ENCODE data around the gene NFASC.
A peak's percentile ranks its signal among the peaks of the same experiment; 100 is the strongest.

Gene NFASC

GRCh38 chr1:204962742-204963632, 92.3 kb downstream of the NFASC start:
- DNase-seq: no peak

GRCh38 chr1:204967451-204967850, 96.8 kb downstream of the NFASC start:
- DNase-seq: no peak

- no peak for DNase-seq
Measured at GRCh38 chr1:204968135-204968534, 97.5 kb downstream of the NFASC start.

- DNase-seq: no peak
Measured at GRCh38 chr1:204968951-204969350, 98.3 kb downstream of the NFASC start.

DNA sequence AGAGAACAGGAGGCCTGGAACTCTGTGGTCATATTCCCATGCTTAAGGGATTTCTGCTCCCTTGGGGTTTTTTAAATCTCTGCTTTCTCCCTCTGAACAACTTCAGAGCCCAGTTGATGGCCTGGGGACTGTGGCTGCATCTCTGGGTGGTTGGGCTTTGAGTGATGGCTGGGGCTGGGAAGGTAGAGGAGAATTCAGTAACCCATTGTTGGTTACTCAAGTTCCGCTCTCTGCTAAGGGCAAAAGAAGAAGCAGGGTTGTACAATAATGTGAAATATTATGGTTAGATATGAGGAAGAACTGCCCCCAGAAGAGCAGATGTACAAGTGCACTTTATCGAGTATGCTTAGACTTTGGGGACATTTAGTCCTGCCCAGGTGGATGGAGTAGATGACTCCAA, 100.3 kb downstream of the NFASC start:
- no peak for DNase-seq

- DNase-seq: no peak
Measured at GRCh38 chr1:204971517-204972336, 101.1 kb downstream of the NFASC start.

DNA sequence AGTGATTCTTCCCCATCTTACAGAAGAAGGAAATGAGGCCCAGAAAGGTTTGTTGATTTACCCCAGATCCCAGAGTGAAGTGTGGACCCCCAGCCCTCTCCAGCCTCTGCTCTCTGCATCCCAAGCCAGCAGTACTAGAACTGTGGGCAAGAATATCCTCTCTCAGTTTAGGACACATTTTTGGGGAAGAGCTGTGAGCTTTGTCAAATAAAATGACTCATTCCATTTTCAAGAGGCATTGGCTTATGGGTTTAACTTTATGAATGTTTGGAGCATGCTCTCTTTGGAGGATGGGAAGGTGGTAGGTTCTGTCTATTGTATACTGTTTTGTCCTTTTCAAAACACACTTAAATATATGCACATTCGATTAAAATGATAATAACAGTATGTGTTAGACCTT, 101.8 kb downstream of the NFASC start:
- DNase-seq: no peak

DNA sequence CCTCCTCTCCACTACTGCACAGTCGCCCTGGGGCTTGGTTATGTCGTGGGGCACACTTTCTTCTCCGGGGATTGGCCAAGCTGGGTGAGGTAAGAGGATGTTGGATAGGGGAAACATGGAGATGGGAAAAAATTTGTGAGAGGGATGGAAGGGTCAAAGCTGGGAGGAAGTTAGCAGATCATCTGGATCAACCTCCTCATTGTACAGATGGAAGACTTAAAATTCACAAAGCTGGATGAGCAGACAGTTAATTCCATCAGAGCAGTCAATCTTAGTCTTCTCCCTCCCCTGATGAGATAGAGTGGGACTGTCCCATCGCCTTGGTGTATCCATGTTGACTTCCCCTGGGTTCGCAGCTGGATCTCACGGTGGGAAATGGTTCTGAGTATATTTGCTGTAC, 102.8 kb downstream of the NFASC start:
- DNase-seq: no peak

GRCh38 chr1:204974327-204974726, 103.7 kb downstream of the NFASC start:
- no peak for DNase-seq

DNA sequence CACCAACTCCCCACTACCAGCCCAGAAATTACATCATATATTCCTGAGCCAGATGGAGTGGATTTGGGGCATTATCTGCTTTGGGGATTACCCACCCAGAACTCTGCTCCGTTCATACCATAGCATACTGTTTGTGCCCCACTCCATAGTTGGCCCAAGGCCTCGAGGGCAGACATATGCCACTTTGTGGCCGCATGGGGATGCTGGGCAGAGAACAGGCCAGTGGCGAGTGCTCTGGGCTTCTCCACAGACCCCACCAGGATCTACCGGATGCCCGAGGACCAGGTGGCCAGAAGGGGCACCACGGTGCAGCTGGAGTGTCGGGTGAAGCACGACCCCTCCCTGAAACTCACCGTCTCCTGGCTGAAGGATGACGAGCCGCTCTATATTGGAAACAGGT, 104.4 kb downstream of the NFASC start:
- no peak for DNase-seq

- peak; percentile 56 for DNase-seq
Measured at GRCh38 chr1:204975568-204976235, 105.0 kb downstream of the NFASC start.

GRCh38 chr1:204976646-204977045, 106.0 kb downstream of the NFASC start:
- DNase-seq: no peak

DNA sequence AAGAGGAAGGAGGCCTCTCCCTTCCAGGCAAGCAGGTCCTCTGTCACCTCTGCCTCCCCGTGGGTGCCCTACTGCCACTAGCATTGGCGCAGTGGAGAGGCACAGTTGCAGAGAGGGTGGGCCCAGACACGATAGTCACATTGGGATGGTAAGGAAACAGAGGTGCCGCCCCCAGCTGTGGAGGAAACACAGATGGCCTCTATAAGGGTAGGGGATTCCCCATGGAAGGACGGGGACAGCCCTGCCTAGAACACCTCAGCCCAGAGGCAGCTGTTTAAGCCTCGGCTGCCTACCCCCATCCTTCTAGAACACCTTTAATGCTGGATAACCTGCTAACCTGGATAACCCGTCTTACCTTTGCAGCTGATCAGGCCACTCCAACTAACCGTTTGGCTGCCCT, 106.7 kb downstream of the NFASC start:
- no peak for DNase-seq

DNA sequence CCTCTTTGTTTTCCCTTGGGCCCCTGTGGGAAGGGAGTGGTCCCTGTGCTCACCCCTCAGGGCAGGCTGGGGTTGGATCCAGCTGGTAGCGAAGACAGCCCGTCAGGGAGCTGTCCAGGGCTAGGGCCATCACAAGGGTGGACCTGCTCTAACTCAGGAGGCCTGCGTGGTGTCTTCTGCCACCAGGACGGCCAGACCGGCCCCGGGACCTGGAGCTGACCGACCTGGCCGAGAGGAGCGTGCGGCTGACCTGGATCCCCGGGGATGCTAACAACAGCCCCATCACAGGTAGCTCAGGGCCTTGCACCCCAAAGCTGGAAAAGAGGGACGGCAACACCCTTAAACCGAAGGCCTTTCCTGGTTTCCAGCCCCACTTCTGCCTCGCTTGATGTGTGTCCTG, 108.1 kb downstream of the NFASC start:
- DNase-seq: no peak

GRCh38 chr1:204979306-204979705, 108.6 kb downstream of the NFASC start:
- DNase-seq: no peak

DNA sequence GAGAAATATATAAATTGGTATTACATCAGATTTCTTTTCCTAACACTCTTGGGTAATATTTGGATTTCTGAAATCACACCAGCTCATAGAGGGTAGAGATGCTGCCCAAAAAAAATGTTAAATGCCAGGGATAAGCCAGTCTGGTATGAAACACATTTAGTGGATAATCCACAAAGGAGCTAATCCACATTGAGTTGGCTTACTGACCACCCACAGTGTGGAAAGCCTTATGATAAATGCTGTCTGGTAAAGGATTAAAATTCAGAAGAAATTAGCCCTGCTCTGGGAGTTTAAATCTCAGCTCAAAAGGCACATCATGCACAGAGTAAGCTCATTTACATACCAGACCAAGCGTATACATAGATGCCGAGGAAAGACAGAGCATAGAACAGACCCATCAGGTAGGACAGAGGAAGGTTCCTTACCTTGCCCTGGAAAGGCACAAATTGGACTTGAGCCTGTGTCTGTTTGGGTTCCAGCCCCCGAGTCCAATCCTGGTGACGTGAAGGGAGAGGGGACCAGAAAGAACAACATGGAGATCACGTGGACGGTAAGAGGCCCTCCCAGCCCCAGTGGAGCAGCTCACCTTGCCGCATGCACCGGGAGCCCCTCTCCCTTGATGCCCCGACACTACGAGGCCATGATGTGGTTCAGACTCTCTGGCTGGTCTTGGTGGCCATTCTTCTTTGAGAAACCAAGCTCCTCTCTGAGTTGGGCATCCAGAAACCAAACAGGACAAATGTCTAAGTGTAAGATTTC, 109.4 kb downstream of the NFASC start:
- DNase-seq: no peak

- DNase-seq: no peak
Measured at GRCh38 chr1:204980840-204981405, 110.3 kb downstream of the NFASC start.

DNA sequence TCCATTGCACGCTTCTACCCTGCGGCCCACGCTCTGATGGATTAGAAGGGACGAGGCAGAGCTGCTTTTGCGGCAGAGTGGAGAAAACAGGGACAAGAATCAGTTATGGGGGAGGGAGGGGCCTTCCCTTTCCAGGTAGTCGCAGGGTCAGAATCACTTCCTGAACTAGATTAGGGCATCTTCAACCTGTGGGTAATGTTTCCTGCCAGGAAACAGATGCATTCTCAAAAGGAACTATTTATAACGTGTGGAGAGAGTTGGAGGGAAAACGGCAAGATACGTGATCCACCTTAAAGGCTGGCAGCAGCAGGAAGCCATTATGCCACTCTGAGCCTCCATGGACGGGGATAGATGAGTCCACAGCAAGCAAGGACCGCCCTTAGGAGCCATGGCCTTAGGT, 112.5 kb downstream of the NFASC start:
- no peak for DNase-seq

GRCh38 chr1:204983881-204984280, 113.2 kb downstream of the NFASC start:
- DNase-seq: no peak

DNA sequence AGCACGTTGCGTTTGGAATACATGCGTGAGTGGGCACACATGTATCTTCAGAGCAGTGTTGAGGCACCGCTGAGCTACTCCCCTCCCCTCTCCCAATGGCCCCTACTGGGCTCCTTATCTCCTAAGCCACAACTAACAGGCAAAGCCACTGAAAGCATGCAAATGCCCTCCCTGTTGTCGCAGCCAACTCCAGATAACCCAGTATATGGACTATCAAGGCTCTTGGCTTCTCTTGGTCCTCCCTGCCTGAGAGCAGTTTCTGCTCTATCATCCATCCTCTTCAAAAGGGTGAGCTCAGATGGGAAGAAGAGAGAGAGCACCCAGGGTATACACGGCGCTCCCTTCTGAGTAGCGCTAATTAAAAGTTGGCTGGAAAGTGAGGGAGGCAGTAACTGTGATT, 113.8 kb downstream of the NFASC start:
- DNase-seq: no peak

DNA sequence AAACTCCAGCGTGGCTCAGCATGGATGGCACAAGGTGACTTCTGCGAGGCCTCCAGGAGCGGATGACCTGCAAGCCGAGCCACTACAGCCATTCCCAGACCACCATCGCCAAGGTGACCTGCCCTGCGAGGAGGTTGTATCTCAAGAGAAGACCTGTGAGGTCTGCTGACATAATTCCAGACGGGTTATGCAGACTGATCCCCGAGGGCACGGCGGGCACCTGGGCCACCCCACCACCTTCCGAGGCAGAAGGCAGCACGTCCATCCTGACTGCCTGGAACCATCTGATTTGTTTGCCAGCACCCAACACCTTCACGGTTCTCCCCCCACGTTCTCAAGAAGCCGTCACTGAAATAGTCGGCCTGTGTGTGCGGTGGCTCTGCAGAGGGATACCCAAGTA, 115.5 kb downstream of the NFASC start:
- no peak for DNase-seq

DNA sequence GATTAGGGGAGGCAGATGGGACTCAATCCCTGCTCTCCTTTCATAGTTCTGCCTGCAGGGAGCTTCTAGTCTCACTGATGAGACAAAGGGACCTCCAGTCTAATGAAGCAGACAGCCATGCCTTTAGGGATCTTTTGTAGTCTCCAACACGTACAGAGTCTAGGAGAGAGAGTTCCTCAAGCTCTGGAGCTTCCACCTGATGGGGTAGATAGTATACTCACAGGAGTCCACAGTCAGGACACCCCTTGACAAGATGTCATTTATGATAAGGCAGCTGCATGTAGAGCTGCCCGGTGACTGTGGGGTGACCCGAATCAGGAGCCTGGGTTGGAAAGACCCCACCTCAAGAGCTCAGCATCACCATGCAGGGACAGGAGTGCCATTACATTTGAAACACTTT, 117.0 kb downstream of the NFASC start:
- no peak for DNase-seq
